Raji (cell line): ENCODE results near the gene FBXO31.

Experiments used
- POLR2A ChIP-seq: IDR thresholded peaks from 2 replicates; pipeline ENCODE4 v1.6.1; 2011; ENCODE audit warnings: low read depth, low read length, control low read depth; ENCODE audit not compliant: insufficient read depth

The FBXO31 gene

GRCh38 chr16:87345726-87346424 is 37.7 kb downstream of the FBXO31 start:
- TF ChIP-seq POLR2A: no peak

GRCh38 chr16:87344931-87345631 is 38.5 kb downstream of the FBXO31 start:
- no peak for TF ChIP-seq POLR2A

GRCh38 chr16:87344165-87344930 is 39.2 kb downstream of the FBXO31 start:
- TF ChIP-seq POLR2A: no peak

- no peak for TF ChIP-seq POLR2A
These were observed 39.9 kb downstream of the FBXO31 start for GRCh38 chr16:87343753-87344050.

- no peak for TF ChIP-seq POLR2A
These were observed 40.4 kb downstream of the FBXO31 start for GRCh38 chr16:87342978-87343752.

GRCh38 chr16:87342504-87342903 is 41.1 kb downstream of the FBXO31 start:
- TF ChIP-seq POLR2A: no peak

GRCh38 chr16:87340198-87340597 is 43.4 kb downstream of the FBXO31 start:
- no peak for TF ChIP-seq POLR2A

GRCh38 chr16:87339086-87339723 is 44.4 kb downstream of the FBXO31 start:
- no peak for TF ChIP-seq POLR2A

- no peak for TF ChIP-seq POLR2A
These were observed 45.3 kb downstream of the FBXO31 start for GRCh38 chr16:87338155-87338765.

- no peak for TF ChIP-seq POLR2A
These were observed 46.3 kb downstream of the FBXO31 start for GRCh38 chr16:87337262-87337771.

- no peak for TF ChIP-seq POLR2A
These were observed 46.9 kb downstream of the FBXO31 start for GRCh38 chr16:87336434-87337240.

GRCh38 chr16:87335625-87336433 is 47.7 kb downstream of the FBXO31 start:
- TF ChIP-seq POLR2A: no peak
